ENCODE data around the gene LSR.
A peak's percentile ranks its signal among the peaks of the same experiment; 100 is the strongest.
"Not testable (repeated sequence)": the region's sequence is repeated elsewhere in the genome, so short reads cannot be mapped to it uniquely, and the experiment has no call there.

The LSR gene

DNA sequence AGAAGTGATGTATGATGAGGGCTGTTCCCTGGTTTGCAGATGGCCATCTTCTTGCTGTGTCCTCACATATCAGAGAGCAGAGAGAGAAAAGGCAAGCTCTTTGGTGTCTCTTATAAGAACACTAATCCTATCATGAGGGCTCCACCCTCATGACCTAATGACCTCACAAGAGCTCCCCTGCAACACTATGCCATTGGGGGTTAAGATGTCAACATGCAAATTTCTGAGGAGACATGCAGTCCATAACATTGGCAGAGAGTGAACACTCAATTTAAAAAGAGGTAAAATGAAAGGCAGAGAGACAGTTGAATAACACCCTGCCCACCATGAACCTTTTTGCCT is 31.2 kb upstream of the LSR start:
- DNase-seq (ENCODE audit: low read depth): no peak

DNA sequence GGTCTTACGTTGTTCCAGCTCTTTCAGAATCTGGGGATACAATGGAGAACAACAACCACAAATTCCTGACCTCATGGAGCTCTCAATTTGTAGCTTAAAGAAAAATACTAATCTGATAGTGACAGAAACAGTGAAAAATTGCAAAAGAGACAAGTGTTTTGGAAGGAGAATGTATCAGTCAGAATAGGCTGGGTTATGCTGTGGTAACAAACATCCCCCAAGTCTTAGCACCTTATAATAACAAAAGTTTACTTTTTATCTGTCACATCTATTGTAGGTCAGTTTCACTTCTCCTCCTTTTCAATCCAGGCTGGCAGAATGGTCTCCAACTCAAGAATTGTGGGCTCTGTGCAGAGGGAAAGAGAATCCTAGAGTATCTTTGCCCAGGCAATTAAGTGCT is 29.8 kb upstream of the LSR start:
- no peak for DNase-seq (ENCODE audit: low read depth)

- no peak for DNase-seq (ENCODE audit: low read depth)
These were observed 28.4 kb upstream of the LSR start for GRCh38 chr19:35220315-35220921.

DNA sequence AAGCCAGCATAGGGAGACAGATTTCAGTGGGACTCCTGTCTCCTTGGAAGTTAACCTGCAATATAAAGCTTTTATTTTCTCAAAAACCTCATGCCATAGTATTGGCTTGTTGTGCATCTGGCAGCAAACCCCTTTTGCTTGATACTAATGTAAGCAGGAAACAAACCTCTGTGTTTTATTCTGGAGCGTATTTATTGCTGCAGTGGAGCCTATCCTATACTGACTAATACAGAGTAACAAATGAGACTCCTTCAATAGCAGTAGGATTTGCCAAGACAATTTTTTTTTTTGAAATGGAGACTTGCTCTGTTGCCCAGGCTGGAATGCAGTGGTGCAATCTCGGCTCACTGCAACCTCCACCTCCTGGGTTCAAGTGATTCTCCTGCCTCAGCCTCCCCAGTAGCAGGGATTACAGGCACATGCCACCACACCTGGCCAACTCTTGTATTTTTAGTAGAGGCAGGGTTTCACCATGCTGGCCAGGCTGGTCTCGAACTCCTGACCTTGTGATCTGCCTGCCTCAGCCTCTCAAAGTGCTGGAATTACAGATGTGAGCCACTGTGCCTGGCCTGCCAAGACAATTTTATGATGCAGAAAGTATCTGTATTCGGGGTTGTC is 27.7 kb upstream of the LSR start:
- DNase-seq (ENCODE audit: low read depth): not testable (repeated sequence)

- no peak for DNase-seq (ENCODE audit: low read depth)
These were observed 26.3 kb upstream of the LSR start for GRCh38 chr19:35222373-35223015.

- no peak for DNase-seq (ENCODE audit: low read depth)
These were observed 25.6 kb upstream of the LSR start for GRCh38 chr19:35223084-35223790.

DNA sequence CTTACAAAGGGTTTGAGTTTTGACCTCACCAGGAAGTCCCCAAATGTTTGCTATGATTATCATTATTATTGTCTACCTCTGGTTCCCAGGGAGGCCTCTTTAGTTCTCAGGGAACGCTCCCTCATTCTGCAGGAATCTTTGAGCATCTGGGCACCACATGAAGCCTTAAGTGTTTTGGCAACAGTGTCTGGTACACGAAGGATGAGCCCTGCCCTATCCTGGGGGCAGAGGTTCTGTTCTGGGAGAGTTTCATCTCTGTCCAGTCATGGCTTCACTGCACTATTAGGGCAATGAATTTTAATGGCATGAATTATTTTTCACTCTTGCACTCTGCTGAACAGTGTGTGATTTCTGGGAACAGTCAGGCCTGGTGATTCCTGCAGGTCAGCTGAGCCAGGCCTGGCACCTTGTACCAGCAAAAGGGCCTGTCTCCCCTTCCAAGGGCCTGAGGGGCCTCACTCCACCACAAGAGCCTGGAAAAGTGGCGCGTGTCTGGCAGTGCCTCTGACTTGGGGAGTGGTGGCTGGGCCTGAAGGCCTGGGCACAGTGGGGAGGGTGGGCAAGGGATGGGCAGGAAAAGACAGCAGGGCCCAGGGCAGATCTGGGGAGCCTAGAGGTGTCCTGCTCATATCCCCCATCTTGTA is 24.8 kb upstream of the LSR start:
- peak; percentile 17 for DNase-seq (ENCODE audit: low read depth)

GRCh38 chr19:35224681-35225571 is 23.9 kb upstream of the LSR start:
- DNase-seq (ENCODE audit: low read depth): no peak

DNA sequence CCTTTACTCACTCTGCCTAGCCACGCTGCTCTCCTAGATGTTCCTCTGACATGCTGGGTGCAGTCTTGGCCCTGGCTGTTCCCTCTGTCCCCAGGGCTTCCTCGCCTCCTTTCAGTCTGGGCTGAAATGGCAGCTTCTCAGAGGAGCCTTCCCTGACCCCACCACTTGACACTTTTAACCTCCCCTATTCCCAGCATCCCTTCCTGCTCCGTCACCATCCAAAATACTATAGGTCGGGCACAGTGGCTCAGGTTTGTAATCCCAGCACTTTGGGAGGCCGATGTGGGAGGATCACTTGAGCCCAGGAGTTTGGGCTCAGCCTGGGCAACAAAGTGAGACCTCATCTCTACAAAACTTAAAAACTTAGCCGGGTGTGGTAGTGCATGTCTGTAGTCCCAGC is 22.9 kb upstream of the LSR start:
- DNase-seq (ENCODE audit: low read depth): no peak

GRCh38 chr19:35226748-35227147 is 22.1 kb upstream of the LSR start:
- DNase-seq (ENCODE audit: low read depth): no peak

- no peak for DNase-seq (ENCODE audit: low read depth)
These were observed 20.4 kb upstream of the LSR start, which contains the start of gene FAM187B for GRCh38 chr19:35228177-35228930. Gene FAM187B, minus strand, starts transcription at chr19:35228739. Its CDS starts 59 bp downstream, at chr19:35228680.

- no peak for DNase-seq (ENCODE audit: low read depth)
These were observed 19.2 kb upstream of the LSR start for GRCh38 chr19:35229601-35230000.

GRCh38 chr19:35231956-35232645 is 16.7 kb upstream of the LSR start:
- DNase-seq (ENCODE audit: low read depth): no peak

DNA sequence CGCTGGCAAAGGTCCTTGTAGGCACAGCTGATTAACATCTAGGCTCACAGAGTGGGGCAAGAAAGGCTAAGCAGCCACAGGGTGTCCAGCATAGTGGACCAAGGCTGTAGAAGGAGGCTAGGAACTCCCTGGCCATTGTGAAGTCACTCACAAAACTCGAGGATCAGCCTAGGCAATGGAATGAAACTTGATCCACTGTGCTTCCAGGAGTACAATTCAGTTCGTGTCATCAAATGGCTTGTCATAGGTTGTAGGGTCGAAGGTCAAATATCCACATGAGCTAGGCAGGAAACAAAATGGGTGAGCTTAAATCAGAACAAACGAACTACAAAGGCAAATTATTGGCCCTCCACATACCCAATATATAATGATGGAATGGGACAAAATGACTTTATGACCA is 15.9 kb upstream of the LSR start:
- no peak for DNase-seq (ENCODE audit: low read depth)

- DNase-seq (ENCODE audit: low read depth): no peak
These were observed 12.0 kb upstream of the LSR start for GRCh38 chr19:35236638-35237400.

DNA sequence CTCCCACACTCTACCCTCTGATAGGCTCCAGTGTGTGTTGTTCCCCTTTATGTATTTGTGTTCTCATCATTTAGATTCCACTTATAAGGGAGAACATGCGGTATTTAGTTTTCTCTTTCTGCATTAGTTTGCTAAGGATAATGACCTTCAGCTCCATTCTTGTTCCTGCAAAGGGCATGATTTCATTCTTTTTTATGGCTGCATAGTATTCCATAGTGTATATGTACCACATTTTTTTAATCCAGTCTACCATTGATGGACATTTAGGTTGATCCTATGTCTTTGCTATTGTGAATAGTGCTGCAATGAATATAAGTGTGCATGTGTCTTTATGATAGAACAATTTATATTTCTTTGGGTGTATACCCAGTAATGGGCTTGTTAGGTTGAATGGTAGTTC is 9.2 kb upstream of the LSR start:
- DNase-seq (ENCODE audit: low read depth): not testable (repeated sequence)

DNA sequence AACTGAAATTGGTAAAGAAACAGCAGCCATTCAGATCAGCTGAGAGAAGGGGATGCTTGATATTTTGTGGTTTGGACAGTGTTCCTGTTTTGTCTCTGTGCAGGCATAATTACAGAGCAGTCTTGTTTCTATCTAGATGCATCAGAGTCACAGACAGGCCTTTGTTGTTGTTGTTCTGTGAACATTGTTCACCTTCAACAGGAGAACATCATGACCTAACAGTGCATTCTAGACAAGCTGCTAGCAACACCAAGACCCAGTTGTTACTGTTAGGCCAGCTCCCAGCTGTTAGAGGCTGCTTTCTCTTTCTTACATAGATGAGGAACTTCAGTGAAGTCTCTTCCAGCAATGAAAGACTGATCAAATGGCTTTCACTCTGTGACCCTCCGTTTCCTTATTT is 8.5 kb upstream of the LSR start:
- no peak for DNase-seq (ENCODE audit: low read depth)

DNA sequence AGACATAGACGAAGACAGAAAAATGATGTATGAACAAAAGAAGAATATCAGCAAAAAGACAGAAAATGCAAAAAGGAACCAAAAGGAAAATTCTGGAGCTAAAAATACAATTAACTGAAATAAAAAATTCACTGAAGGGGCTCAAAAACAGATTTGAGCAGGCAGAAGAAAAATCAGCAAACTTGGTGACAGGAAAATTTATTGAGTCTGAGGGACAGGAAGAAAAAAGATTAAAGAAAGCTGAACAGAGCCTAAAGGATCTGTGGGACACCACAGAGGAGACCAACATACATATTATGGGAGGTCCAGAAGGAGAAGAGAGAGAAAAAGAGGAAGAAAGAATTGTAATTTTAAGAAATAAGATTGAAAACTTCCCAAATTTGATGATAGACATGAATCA is 7.4 kb upstream of the LSR start:
- no peak for DNase-seq (ENCODE audit: low read depth)

GRCh38 chr19:35246466-35247092 is 2.2 kb upstream of the LSR start:
- DNase-seq (ENCODE audit: low read depth): no peak
